EL (cell line): ENCODE results near the gene TMEM97.

Source experiments
- DNase-seq: peaks from one replicate; pipeline ENCODE4 v3.0.0-alpha.2; 2016

Gene TMEM97

DNA sequence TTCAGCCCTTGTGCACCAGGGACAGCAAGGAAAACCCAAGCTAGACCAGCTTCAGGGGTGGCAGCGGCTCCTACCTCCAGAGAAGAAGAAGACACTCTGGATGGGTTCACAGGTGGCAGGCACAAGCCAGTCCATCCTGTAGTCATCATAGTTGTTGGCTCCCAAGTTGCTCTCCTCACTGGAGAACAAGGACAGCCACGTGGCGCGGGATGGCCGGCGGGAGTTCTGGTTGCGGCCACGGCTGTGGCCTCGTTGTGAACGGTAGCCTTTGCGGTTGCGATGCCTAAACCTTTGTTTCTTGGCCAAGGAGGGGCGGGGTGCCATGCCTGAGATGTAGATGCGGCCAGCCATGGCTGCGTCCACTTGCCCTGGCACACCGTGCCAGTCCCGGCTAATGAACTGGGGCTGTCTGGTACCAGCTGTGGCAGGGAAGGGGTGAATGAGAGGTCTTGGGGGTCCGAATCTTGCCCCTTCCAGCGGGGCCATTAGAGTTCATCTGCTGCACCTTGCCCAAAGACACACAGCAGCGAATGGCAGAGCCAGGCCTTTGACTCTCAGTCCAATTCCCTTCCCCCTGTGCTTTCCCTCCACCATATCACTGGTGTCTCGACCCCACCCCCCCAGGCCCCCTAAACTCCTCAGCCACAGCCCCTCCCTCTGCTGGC is 48.8 kb downstream of the TMEM97 start:
- no peak for DNase-seq

DNA sequence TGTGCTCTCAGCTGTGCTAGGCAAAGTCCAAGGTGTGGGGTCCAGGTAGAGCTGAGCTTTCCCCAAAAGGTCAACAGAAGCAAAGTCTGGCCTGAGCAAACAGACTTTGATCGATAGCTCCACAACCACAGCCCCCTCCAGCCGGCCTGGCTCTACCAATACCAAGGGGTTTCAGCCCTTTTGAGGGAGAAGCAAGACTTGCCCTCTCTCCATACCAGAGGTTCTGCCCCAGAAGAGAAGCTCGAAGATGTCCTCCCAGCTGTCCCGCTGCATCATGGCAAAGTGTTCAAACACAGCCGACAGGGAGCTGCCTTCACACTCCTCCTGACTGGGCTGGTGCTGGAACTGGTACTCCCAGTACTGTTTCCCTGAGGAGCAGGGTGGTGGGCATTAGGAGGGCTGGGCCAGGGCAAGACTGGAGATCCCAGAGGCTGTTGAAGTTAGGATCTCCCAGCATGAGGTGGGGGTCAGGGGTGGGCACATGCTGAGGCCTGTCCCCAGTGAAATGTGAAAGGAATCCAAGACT is 49.4 kb downstream of the TMEM97 start:
- DNase-seq = no peak

DNA sequence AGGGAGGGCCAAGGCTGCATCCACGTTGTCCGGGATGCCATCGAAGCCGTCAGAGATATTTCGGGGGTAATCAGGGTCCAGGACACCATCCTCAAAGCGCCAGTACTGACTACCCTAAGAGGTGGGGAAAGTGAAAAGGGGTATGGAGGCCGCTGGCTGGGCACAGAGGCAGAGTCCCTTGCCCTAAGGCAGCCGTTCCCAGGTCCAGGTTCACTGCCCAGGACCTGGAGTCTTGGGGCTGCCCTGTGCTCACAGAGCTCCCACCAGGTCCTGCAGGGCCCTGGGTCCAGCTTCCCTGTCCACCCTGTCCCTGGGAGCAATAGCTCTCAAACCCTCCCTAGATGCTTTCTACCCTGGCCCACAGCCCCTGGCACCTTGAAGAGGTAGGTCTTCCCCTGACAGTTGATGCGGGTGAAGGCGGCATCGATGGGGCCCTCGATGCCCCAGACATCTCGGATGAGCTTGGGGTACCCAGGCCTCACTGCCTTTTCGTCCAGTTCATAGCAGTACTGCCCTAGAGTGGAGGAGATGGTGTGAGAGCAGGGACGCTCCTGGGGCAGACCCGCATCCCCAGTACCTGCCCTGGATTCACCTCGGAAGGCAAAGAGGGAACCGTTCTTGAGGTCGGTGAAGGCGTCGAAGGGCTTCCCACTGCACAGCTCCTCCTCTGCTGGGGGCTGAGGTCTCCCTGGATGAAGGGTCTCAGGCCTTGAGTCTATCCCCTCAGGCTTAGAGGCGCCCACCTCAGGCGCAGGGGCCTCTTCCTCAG is 50.1 kb downstream of the TMEM97 start:
- no peak for DNase-seq

DNA sequence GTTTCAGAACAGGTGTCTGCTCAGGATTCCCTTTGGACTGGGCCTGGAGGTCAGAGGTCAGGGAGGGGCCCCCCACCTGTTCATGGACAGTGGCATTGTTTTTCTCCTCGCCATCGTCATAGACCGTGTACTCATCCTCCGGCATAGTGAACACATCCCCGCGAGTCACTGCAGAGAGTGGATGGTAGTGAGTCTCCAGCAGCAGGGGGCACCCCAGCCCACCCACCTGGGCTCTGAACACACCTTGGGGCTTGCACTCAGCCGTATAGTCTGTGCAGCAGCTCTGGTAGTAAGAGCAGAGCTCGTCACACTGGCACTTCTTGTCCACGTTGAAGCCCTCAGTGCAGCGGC is 50.7 kb downstream of the TMEM97 start:
- DNase-seq = no peak

DNA sequence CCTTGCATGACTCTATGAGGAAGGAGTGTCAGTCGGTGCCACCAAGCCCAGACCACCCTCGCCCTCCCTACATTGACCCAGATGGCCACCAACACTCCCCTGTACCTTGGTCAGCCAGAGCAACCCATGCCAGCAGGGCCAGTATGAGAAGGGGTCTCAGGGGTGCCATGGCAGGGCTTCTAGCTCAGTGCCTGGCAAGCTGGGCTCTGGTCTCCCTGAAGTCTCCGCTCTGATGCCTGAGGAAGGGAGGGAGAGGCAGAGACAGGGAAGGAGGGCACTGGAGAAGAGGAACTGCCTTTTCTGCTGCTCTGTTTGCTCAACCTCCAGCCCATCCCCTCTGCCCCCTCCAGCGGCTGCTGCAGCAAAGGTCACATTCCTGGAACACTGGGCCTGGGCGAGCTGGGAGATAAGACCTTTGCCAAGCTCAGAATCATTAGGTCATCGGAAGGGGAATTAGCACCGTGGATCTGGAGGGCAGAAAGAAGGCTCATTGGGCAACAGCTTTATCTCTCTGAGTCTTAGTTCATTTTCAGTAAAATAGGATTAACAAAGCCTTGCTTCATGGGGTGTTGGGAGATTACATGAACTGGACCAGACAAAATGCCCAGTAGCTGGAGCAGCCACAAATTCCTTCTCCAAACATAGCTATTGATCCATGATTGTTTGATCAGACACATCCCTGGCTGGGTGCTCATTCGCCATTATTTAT is 51.2 kb downstream of the TMEM97 start, which contains the start of gene VTN:
Gene VTN, minus strand, starts transcription at position 273 of the 709 bp plus-strand sequence. Its CDS starts 104 bp downstream, at position 169.
- DNase-seq = peak; percentile 77

GRCh38 chr17:28370744-28371103 is 51.7 kb downstream of the TMEM97 start:
- no peak for DNase-seq

DNA sequence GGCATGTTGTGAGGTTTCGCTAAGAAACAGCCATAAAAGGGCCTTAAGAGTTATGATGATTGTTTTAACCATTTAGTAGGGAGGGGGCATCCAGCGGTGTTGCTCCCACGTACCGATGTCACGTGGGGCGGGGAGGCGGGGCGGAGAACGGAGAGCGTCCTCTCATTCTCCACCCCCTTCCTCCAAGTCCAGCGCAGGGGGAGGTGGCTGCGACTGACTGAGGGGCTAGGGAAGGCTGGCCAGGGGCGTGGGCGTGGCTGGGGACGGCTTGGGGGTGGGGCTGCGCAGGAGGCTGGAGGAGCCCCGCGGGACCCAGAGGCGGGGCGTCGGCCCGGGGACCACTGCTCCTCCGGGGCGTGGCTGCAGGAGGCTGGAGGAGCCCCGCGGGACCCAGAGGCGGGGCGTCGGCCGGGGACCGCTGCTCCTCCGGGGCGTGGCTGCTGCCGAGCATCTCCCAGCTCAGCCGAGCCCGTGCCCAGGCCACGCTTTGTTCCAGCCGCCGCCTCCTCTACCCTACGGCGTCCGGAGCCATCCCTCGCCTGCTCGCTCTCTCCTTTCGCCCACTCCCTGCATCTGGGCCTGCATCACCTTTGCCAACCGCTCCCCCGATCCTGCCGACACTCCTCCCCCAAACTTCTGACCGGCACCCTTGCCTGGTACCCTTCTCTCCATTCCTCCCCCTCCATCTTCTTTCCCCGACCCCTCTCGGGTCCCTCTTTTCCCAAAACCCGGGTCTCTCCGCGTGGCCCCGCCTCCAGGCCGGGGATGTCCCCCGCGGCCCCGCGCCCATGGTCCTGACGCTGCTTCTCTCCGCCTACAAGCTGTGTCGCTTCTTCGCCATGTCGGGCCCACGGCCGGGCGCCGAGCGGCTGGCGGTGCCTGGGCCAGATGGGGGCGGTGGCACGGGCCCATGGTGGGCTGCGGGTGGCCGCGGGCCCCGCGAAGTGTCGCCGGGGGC is 52.5 kb downstream of the TMEM97 start, which contains the start of gene SARM1:
Gene SARM1, plus strand, starts transcription at position 450 of the 958 bp plus-strand sequence. Its CDS starts 339 bp downstream, at position 789.
- peak; percentile 96 for DNase-seq

GRCh38 chr17:28372203-28372944 is 53.4 kb downstream of the TMEM97 start:
- peak; percentile 46 for DNase-seq

DNA sequence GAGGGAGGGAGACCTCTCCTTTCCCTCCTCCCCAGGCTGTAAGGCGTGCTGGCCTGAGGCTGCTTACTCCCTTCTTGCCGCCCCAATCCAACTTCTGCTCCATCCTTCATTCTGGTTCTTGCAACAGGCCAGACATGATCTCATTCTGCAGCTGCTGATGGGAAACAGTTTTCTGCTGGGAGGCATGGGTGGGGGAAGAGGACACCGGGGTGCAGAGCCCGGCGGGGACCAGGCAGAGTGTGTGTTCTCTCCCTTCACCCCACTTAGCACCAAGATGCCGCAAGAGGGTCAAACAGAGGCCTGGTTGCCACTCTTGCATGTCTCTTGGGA is 53.9 kb downstream of the TMEM97 start:
- no peak for DNase-seq
